Neural cell (in vitro differentiated cells): ENCODE measurements around the gene SNX27. TPM values are rescaled to one million over a fixed set of nuclear protein-coding genes. Genes with fewer than 3 reads are reported as not detected.
A peak's percentile ranks its signal among the peaks of the same experiment; 100 is the strongest.

Experiments
- H2AFZ ChIP-seq: fragments of 200-600, 300-800 bp; sonication (generic), shearing (Covaris generic); 2 replicates; pipeline ENCODE4 v1.6.0; 2014; ENCODE audit warnings: low read depth, mild to moderate bottlenecking, antibody characterized with exemption, low read length, moderate library complexity
- H3F3A ChIP-seq: fragments of 200-600 bp; shearing (Covaris generic); 2 replicates; pipeline ENCODE4 v1.6.1; 2016; ENCODE audit warnings: mild to moderate bottlenecking, moderate library complexity, mixed read lengths, antibody characterized with exemption, low read length; ENCODE audit not compliant: insufficient read depth, poor library complexity, severe bottlenecking
- H3K27ac ChIP-seq: fragments of 200-600, 300-800 bp; sonication (generic), shearing (Covaris generic); 2 replicates; pipeline ENCODE4 v1.5.1; 2014; ENCODE audit warnings: mild to moderate bottlenecking, low read length, moderate library complexity
- H3K27me3 ChIP-seq: fragments of 300-800, 200-600 bp; sonication (generic), shearing (Covaris generic); 2 replicates; pipeline ENCODE4 v1.6.0; 2014; ENCODE audit warnings: mild to moderate bottlenecking, low read depth, low read length, moderate library complexity; ENCODE audit not compliant: insufficient read depth
- H3K36me3 ChIP-seq: fragments of 300-800, 200-600 bp; sonication (generic), shearing (Covaris generic); 2 replicates; pipeline ENCODE4 v1.5.1; 2014; ENCODE audit warnings: mild to moderate bottlenecking, antibody characterized with exemption, low read length, moderate library complexity; ENCODE audit not compliant: insufficient read depth
- H3K4me2 ChIP-seq: fragments of 300-800, 200-600 bp; sonication (generic), shearing (Covaris generic); 2 replicates; pipeline ENCODE4 v1.6.0; 2014; ENCODE audit warnings: mild to moderate bottlenecking, low read length
- H3K4me3 ChIP-seq: fragments of 300-800, 200-600 bp; sonication (generic), shearing (Covaris generic); 2 replicates; pipeline ENCODE4 v1.5.1; 2014; ENCODE audit warnings: mild to moderate bottlenecking, low read length, moderate library complexity
- H3K79me2 ChIP-seq: fragments of 200-600 bp; shearing (Covaris generic); replicated peaks from 2 replicates; pipeline ENCODE4 v1.6.0; 2014; ENCODE audit warnings: mild to moderate bottlenecking, low read length, moderate library complexity; ENCODE audit not compliant: insufficient read depth
- H3K9ac ChIP-seq: fragments of 300-800, 200-600 bp; sonication (generic), shearing (Covaris generic); 2 replicates; pipeline ENCODE4 v1.6.1; 2016; ENCODE audit warnings: mild to moderate bottlenecking, low read length, mixed read lengths
- H3K9me2 ChIP-seq: fragments of 200-600 bp; shearing (Covaris generic); 2 replicates; pipeline ENCODE4 v1.6.1; 2016; ENCODE audit warnings: mild to moderate bottlenecking, low read length, mixed read lengths; ENCODE audit not compliant: insufficient read depth
- H3K9me3 ChIP-seq: fragments of 200-600, 300-800 bp; sonication (generic), shearing (Covaris generic); 2 replicates; pipeline ENCODE4 v1.6.1; 2016; ENCODE audit warnings: mild to moderate bottlenecking, mixed run types, low read length, moderate library complexity, mixed read lengths
- H4K20me1 ChIP-seq: fragments of 200-600 bp; shearing (Covaris generic); 2 replicates; pipeline ENCODE4 v1.6.1; 2016; ENCODE audit warnings: mild to moderate bottlenecking, mixed run types; ENCODE audit not compliant: insufficient read depth
- CTCF ChIP-seq: fragments of 450-650 bp; IDR thresholded peaks from 2 replicates; pipeline ENCODE4 v1.5.1; 2014; ENCODE audit warnings: antibody characterized with exemption, mild to moderate bottlenecking, moderate library complexity; ENCODE audit not compliant: poor library complexity, severe bottlenecking
- EP300 ChIP-seq: fragments of 450-650 bp; conservative IDR thresholded peaks from 2 replicates; pipeline ENCODE4 v1.6.1; 2014; ENCODE audit warnings: antibody characterized with exemption, mild to moderate bottlenecking, moderate library complexity; ENCODE audit not compliant: poor library complexity, severe bottlenecking
- EZH2 ChIP-seq: fragments of 200-600, 300-800 bp; shearing (Covaris generic), sonication (generic); IDR thresholded peaks from 2 replicates; pipeline ENCODE4 v1.6.1; 2014; ENCODE audit warnings: antibody characterized with exemption, low read length, borderline replicate concordance, mild to moderate bottlenecking; ENCODE audit not compliant: insufficient read depth, poor library complexity, severe bottlenecking
- MXI1 ChIP-seq: fragments of 450-650 bp; conservative IDR thresholded peaks from 2 replicates; pipeline ENCODE4 v1.6.1; 2014; ENCODE audit warnings: antibody characterized with exemption, mild to moderate bottlenecking; ENCODE audit not compliant: poor library complexity, severe bottlenecking
- POLR2AphosphoS5 ChIP-seq: IDR thresholded peaks from 2 replicates; pipeline ENCODE4 v1.6.1; 2012
- RAD21 ChIP-seq: fragments of 450-650 bp; conservative IDR thresholded peaks from 2 replicates; pipeline ENCODE4 v1.6.1; 2014; ENCODE audit warnings: antibody characterized with exemption, mild to moderate bottlenecking, moderate library complexity
- REST ChIP-seq: IDR thresholded peaks from 2 replicates; pipeline ENCODE4 v1.6.1; 2012; ENCODE audit warnings: borderline replicate concordance
- SMC3 ChIP-seq: fragments of 450-650 bp; conservative IDR thresholded peaks from 2 replicates; pipeline ENCODE4 v1.6.1; 2014; ENCODE audit warnings: antibody characterized with exemption, mild to moderate bottlenecking, moderate library complexity; ENCODE audit not compliant: poor library complexity
- TAF1 ChIP-seq: IDR thresholded peaks from 2 replicates; pipeline ENCODE4 v1.6.1; 2012; ENCODE audit warnings: low read depth
- polyA minus RNA-seq: library from RNA; depleted of rRNA, polyadenylated mRNA; stranded (reverse); fragments of >200 nt; gene quantifications from 2 replicates; pipeline ENCODE4 v1.2.3, GENCODE V29; 2014
- polyA plus RNA-seq: library from polyadenylated mRNA; depleted of rRNA; stranded (reverse); fragments of >200 nt; gene quantifications from 2 replicates; pipeline ENCODE4 v1.2.3, GENCODE V29; 2014

SNX27 gene
- polyA plus RNA-seq (30.2 and 32.4 TPM in 2 replicates), polyA minus RNA-seq (65.5 and 81.4 TPM in 2 replicates)

DNA sequence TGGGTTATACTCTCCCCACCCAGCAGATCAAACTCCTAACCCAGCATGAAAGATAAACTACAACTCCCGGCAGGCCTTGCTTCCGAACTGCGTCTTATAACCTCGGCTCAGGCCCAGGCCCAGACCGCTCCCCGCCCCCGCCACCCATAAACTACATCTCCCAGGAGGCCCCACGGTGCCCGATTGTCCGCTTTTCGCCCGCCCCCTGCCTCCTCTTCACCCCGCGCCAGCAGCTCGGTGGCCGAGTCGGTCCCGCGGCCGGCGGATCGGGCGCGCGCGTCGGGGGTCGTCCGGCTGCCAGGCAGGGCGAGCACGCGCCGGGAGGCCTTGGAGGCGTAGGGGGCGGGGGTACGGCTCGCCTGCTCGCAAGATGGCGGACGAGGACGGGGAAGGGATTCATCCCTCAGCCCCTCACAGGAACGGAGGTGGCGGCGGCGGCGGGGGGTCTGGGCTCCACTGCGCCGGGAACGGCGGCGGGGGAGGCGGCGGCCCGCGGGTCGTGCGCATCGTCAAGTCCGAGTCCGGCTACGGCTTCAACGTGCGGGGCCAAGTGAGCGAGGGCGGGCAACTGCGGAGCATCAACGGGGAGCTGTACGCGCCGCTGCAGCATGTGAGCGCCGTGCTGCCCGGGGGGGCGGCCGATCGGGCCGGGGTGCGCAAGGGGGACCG, at the start of gene SNX27:
SNX27 (plus strand) TSS at position 219 of the 669 bp plus-strand sequence; CDS start at position 371, 152 bp downstream.
- Histone ChIP-seq H2AFZ (peak within 1 kb of the TSS; percentile 65), H4K20me1 (no peaks in the 10 kb centered on the region), H3K79me2 (peaks cover 42% of the 10 kb centered on the region), H3K9ac (peak within 1 kb of the TSS; percentile 98), H3K27ac (peak within 1 kb of the TSS; percentile 86), H3K4me2 (peak within 1 kb of the TSS; percentile 70), H3K9me3 (no peaks in the 10 kb centered on the region), H3F3A (no peaks in the 10 kb centered on the region), H3K36me3 (no peaks in the 10 kb centered on the region), H3K27me3 (no peaks in the 10 kb centered on the region), H3K9me2 (no peaks in the 10 kb centered on the region), H3K4me3 (peak within 1 kb of the TSS; percentile 97)
- TF ChIP-seq MXI1 (peak; percentile 78), REST (peak; percentile 90), POLR2AphosphoS5 (peak; percentile 91), EZH2 (no peak), CTCF (peak; percentile 31), EP300 (peak; percentile 67), SMC3 (peak; percentile 40), RAD21 (no peak), TAF1 (peak; percentile 73)

DNA sequence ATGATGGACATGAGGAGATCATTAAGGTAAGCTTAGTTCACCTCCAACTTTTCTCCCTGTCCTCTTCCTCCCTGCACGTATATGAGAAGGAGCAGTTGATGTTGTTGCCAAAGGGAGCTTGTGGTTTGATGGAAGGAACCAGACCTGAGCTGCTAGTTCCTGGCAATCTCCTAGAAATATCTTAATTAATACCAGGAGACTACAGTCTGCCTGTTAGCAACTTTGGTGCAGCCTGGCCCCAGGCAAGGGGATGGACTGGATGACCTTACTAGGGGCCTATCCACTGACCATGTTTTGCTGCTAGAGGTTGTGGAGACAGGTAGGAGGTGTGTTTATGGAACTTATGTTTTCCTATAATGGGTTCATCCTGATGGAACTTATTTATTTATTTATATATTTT, 49.2 kb upstream of the SNX27 start:
- H3K9me2 ChIP-seq: no peaks in the 10 kb centered on the region
- H3K9ac ChIP-seq: no peak overlapping the region
- H4K20me1 ChIP-seq: no peaks in the 10 kb centered on the region
- H3K4me3 ChIP-seq: no peak overlapping the region
- H3F3A ChIP-seq: no peaks in the 10 kb centered on the region
- no peaks in the 10 kb centered on the region for H3K9me3 ChIP-seq
- no peaks in the 10 kb centered on the region for H3K79me2 ChIP-seq
- no peak for TF ChIP-seq EZH2
- no peak for TF ChIP-seq REST
- TF ChIP-seq POLR2AphosphoS5: no peak
- TF ChIP-seq MXI1: no peak
- TF ChIP-seq CTCF: no peak
- no peak for TF ChIP-seq EP300
- TF ChIP-seq SMC3: no peak
- TF ChIP-seq TAF1: no peak
- TF ChIP-seq RAD21: no peak
- no peak overlapping the region for H3K27ac ChIP-seq
- no peak overlapping the region for H3K4me2 ChIP-seq
- no peaks in the 10 kb centered on the region for H3K27me3 ChIP-seq
- H3K36me3 ChIP-seq: no peaks in the 10 kb centered on the region
- H2AFZ ChIP-seq: no peak overlapping the region
